22Rv1 (cell line): ENCODE results near the gene FAXC.

Source experiments
- H3K27ac ChIP-seq: fragments of 450-650 bp; 2 replicates; pipeline ENCODE4 v1.5.1; 2017
- CTCF ChIP-seq: fragments of 450-650 bp; IDR thresholded peaks from 2 replicates; pipeline ENCODE4 v1.5.1; 2017; ENCODE audit warnings: mild to moderate bottlenecking
- ZFX ChIP-seq: fragments of 450-650 bp; IDR thresholded peaks from 2 replicates; pipeline ENCODE4 v1.6.1; 2017; ENCODE audit warnings: antibody characterized with exemption, borderline replicate concordance

The FAXC gene

GRCh38 chr6:99378636-99379035 lies 29.2 kb upstream of the FAXC start:
- H3K27ac ChIP-seq = no peak overlapping the region
- no peak for TF ChIP-seq CTCF
- no peak for TF ChIP-seq ZFX

GRCh38 chr6:99369533-99369932 lies 20.1 kb upstream of the FAXC start:
- TF ChIP-seq ZFX = no peak
- no peak for TF ChIP-seq CTCF

GRCh38 chr6:99366852-99367251 lies 17.4 kb upstream of the FAXC start:
- no peak for TF ChIP-seq ZFX
- TF ChIP-seq CTCF = no peak
- no peak overlapping the region for H3K27ac ChIP-seq

More at GRCh38 chr6:99369533-99369932, 20.1 kb upstream of the FAXC start:
- H3K27ac ChIP-seq = no peak overlapping the region

- no peak overlapping the region for H3K27ac ChIP-seq
- TF ChIP-seq ZFX = no peak
- no peak for TF ChIP-seq CTCF
These were observed 14.6 kb upstream of the FAXC start for GRCh38 chr6:99364026-99364425.

- H3K27ac ChIP-seq = no peak overlapping the region
- TF ChIP-seq CTCF = no peak
- TF ChIP-seq ZFX = no peak
These were observed 13.3 kb upstream of the FAXC start for GRCh38 chr6:99362678-99363268.

- no peak for TF ChIP-seq CTCF
- TF ChIP-seq ZFX = no peak
- H3K27ac ChIP-seq = no peak overlapping the region
These were observed 10.3 kb upstream of the FAXC start for GRCh38 chr6:99359800-99360199.

GRCh38 chr6:99356641-99357040 lies 7.2 kb upstream of the FAXC start:
- TF ChIP-seq ZFX (no peak), CTCF (no peak)

More at GRCh38 chr6:99356641-99357040, 7.2 kb upstream of the FAXC start:
- H3K27ac ChIP-seq = no peak overlapping the region
